DMS53 (cell line): Measurements from ENCODE around the gene ZNF567.

Experiments used
- DNase-seq: peaks from one replicate; lab custom pipeline; 2025; lab: John Stamatoyannopoulos, UW

ZNF567 gene

GRCh38 chr19:36750066-36750691 is 62.8 kb downstream of the ZNF567 start:
- no peak for DNase-seq
